ENCODE measurements around the gene TOX4. TPM values are rescaled to one million over a fixed set of nuclear protein-coding genes. Genes with fewer than 3 reads are reported as not detected.

Gene TOX4
- 38.1 TPM for total RNA-seq

DNA sequence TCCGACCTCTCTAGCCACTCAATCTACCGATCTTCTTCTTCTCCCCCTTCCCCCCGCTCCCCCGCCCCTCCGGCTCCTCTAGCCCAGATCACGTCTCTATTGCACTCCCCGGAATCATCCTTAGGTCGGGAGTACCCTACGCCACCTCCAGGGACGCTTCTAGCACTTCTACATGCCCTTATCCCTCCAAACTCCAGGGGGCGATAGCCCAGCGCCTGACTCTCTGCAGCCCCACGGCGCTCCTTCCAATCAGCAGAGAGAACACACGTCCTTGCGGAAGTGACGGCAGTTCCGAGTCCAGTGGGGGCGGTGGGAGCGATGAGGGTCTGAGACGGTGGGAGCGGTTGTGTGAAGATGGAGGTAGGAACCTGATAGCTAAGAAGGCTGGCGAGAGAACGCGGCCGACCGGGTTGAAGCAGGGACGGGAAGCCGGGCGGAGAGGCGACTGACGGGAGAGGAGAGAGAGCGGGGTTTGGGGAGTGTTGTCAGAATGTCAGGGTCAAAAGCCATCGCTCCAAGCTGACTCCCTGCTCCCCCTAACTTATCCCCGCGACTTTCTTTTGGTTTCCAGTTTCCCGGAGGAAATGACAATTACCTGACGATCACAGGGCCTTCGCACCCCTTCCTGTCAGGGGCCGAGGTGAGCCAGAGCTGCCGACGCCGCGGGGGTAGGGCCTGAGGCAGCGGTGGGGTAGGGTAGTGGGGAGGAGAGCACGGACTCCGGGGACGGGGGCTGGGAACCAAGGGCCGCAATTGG lies at the start of gene TOX4, which contains the start of gene RAB2B:
Gene TOX4, plus strand, starts transcription at position 271 of the 757 bp plus-strand sequence. Its CDS starts 84 bp downstream, at position 355.
Gene RAB2B, minus strand, starts transcription at position 35 of the 757 bp plus-strand sequence. CDS start 87 bp downstream, outside the sequence.

DNA sequence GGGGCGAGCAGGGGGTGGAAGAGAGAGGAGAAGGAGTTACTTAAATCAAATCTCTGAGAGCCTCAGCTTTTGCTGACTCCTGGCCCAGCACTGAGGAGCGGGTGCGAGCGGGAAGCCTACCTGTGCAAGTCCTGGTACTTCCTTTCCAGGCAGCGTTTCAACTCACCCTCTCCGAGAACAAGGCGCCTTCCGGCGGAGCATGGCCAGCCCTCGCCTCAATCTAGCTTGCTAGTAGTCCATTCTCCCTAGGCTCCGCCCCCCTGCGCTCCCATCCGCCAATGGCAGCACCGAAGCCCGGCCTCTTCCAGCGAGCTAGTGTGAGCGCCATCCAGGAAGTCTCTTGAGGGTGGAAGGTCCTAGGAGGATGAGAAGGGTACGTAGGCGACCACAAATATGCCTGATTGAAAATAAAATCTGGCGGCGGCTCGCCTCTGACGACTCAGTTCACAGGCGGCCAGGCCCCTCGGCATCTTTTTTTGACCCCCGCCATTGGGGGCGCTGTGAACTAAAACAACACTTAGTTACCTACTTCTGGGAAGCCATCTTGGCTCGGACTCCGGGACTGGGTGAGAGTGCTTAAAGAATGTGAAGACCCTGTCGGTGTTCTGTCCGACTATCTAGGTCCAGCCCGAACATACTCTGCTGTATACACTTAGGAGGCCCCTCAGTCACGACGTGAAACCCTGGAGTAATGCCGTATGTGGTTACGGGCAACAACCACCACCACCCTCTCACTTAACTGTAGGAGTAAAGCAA lies 20.9 kb upstream of the TOX4 start, which contains the start of gene CHD8:
Gene CHD8, minus strand, starts transcription at position 212 of the 756 bp plus-strand sequence. CDS start 24,480 bp downstream, outside the sequence.

DNA sequence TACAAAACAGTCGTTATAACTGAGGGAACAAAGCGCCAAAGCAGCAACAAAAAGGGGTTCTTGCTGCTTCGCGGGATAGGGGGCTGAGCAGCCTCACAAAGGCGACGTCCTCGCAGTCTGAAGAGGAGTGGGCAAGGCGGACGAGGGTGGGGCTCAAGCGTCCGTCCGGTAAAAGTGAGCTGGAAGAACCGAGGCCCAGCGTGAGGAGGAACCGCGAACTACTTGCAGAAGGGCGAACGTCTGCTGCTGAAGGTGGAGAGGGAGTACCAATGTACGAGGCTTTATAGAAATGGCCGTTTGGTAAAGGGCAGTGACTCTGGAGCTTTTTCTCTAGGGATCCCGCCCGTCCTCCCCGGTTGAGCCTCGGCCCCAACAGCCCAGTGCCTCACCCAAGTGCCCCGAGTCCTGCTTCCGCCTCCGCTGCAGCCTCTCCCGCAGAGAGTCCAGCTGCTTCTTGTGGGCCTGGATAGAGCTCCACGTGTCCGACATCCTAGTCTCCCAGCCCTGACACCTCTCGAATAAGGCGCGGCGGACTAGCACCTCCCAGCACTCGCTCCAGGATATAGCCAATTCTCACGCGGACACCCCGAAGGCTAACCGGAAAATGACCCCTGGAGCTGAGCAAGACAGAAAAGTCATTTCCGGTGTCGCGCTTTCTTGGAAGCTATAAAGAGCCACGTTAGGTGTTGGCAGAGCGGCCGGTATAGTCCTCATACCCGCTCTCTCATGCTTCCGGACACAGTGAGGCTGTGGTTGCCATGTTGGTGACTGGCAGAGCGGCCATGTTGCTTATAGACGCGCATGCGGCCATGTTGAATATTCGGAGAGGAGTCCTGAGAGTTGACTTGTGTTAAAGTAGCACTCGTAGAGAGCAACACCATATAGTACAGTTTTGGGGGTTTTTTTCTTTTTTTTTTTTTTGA lies 34.0 kb downstream of the TOX4 start, which contains the start of gene METTL3:
Gene METTL3, minus strand, starts transcription at position 606 of the 923 bp plus-strand sequence. Its CDS starts 117 bp downstream, at position 489.

DNA sequence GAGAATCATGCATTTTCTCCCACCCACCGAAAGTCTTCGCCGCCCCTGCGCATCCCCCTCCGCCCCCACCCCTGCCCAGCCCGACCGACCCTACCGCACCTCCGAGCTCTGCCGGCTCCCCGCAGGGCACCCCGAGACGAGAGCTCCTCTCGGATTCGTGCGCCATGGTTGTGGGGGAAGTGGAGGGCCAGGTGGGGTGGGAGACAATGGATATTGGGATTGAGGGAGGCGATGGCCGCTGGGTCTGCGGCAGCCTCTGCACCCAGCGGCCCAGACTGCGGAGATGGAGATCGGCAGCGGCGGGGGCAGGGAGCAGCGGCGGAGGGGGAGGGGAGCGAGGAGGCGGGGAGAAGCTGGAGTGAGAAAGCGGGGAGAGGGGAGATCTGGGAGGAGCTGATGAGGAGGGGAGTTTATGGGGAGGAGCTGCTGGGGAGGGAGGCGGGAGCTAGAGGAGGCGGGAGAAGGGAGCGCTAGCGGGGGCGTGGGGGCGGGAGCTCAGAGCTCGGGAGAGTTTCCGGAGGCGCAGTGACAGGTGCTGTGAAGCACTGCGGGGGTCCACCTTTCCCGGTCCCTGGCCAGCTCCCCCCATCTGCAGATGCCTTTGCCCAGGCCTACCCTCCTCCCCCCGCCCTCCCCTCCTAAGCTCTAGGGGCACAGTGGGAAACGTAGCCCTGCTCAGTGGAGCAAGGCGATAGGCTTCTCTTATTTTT lies 49.1 kb downstream of the TOX4 start, which contains the start of gene SALL2:
Gene SALL2, minus strand, starts transcription at position 385 of the 710 bp plus-strand sequence. Its CDS starts 219 bp downstream, at position 166.

Small RNAs within 50 kb of the gene (small RNA-seq; reads per million reads assigned to genes)
- gene RN7SL650P: not detected

Other genes with a start within 250 kb of the TOX4 start
- 559 TPM for gene HNRNPC, start 207.8 kb upstream of the TOX4 start, total RNA-seq
- gene RPGRIP1, start 197.1 kb upstream of the TOX4 start, total RNA-seq: 0.69 TPM
- 85.6 TPM for gene SUPT16H, start 93.2 kb upstream of the TOX4 start, total RNA-seq
- gene CHD8, start 21.1 kb upstream of the TOX4 start, total RNA-seq: 81.7 TPM
- gene RAB2B, start 236 bp upstream of the TOX4 start, total RNA-seq: 43.8 TPM
- gene METTL3, start 34.1 kb downstream of the TOX4 start, total RNA-seq: 71.3 TPM
- 30.4 TPM for gene SALL2, start 49.2 kb downstream of the TOX4 start, total RNA-seq
- gene OR10G3, start 102.9 kb downstream of the TOX4 start, total RNA-seq: not detected
- gene OR10G2, start 157.7 kb downstream of the TOX4 start, total RNA-seq: not detected
- not detected for gene OR4E2, start 176.6 kb downstream of the TOX4 start, total RNA-seq
- not detected for gene OR4E1, start 196.6 kb downstream of the TOX4 start, total RNA-seq

All from diencephalon (tissue), 1 donor.